Body of pancreas (tissue), 4 donors: ENCODE measurements around the gene GALNT9.

Experiments
- CTCF ChIP-seq, 7 experiments: fragments of 450-650 bp in 4 of 7; fragments of 200-600 bp in 3 of 7; sonication (generic) in 3 of 7; IDR thresholded peaks; one replicate each; pipeline ENCODE4 v1.5.1; 2016 to 2019; ENCODE audit warnings: antibody characterized with exemption in 7 of 7
- POLR2A ChIP-seq, 3 donors: fragments of 450-650 bp; IDR thresholded peaks; one replicate each; pipeline ENCODE4 v1.6.1; 2016; ENCODE audit warnings: antibody characterized with exemption in 3 of 3, mild to moderate bottlenecking in 2 of 3

- TF ChIP-seq POLR2A (IDR thresholded peaks at IDR 0.05) (no peak), CTCF (IDR thresholded peaks at IDR 0.05) (no peak)
Measured at GRCh38 chr12:132157733-132158409, 171.5 kb downstream of the GALNT9 start.
